Body of pancreas (tissue), 4 donors: ENCODE results near the gene RING1. TPM values are rescaled to one million over a fixed set of nuclear protein-coding genes. Genes with fewer than 3 reads are reported as not detected.

Source experiments
- ATAC-seq: fragments of 150-250 bp; one replicate; pipeline ENCODE4 v1.9.1; 2016
- DNase-seq, 4 donors: peaks; one replicate each; pipeline ENCODE4 v3.0.0-alpha.2; 2019
- H3K27ac ChIP-seq, 4 donors: fragments of 200-600 bp; sonication (generic); 1 replicate in 3 of 4; 2 replicates in 1 of 4; pipeline versions ENCODE4 v1.5.1 to v1.6.1; 2016 to 2019; ENCODE audit warnings: mild to moderate bottlenecking in 1 of 4, mixed read lengths in 1 of 4, moderate library complexity in 1 of 4
- H3K27me3 ChIP-seq, 2 donors: fragments of 200-600 bp; sonication (generic); one replicate each; pipeline ENCODE4 v1.6.0; 2016; ENCODE audit warnings: mild to moderate bottlenecking in 1 of 2
- H3K36me3 ChIP-seq, 2 donors: fragments of 200-600 bp; sonication (generic); replicated peaks in 1 of 2; 2 replicates each; pipeline ENCODE4 v1.5.1; 2016; ENCODE audit warnings: low read depth in 2 of 2; ENCODE audit not compliant: insufficient read depth in 1 of 2
- H3K4me1 ChIP-seq: fragments of 200-600 bp; sonication (generic); one replicate; pipeline ENCODE4 v1.6.0; 2016
- H3K4me3 ChIP-seq, 2 donors: fragments of 200-600 bp; sonication (generic); 1 replicate in 1 of 2; 2 replicates in 1 of 2; pipeline ENCODE4 v1.5.1; 2016 to 2019
- H3K9me3 ChIP-seq, 3 donors: fragments of 200-600 bp; sonication (generic); 1 replicate in 2 of 3; 2 replicates in 1 of 3; pipeline ENCODE4 v1.5.1; 2016
- POLR2A ChIP-seq, 3 donors: fragments of 450-650 bp; IDR thresholded peaks; one replicate each; pipeline ENCODE4 v1.6.1; 2016; ENCODE audit warnings: antibody characterized with exemption in 3 of 3, mild to moderate bottlenecking in 2 of 3
- WGBS, 2 donors: methylation state at CpG; one replicate each; pipeline ENCODE4 v1.1.5; 2017; 5-methylcytosine and 5-hydroxymethylcytosine counted together
- intact Hi-C: fragments of 100-400 bp; cut with DNase I; formaldehyde crosslinking; loops from one replicate; pipeline ENCODE4 v1.15.1; 2023
- total RNA-seq, 2 donors: library from RNA; depleted of rRNA; stranded (reverse); fragments of >200 nt; gene quantifications; one replicate each; pipeline ENCODE4 v1.1.0, GENCODE V29; 2016
- TF ChIP-seq, protein P1 (sequence below), 7 experiments: fragments of 450-650 bp in 4 of 7; fragments of 200-600 bp in 3 of 7; sonication (generic) in 3 of 7; IDR thresholded peaks; one replicate each; pipeline ENCODE4 v1.5.1; 2016 to 2019; ENCODE audit warnings: antibody characterized with exemption in 7 of 7

The RING1 gene
- total RNA-seq, 2 donors from 2014 or later = 11.2 to 28.3 TPM

DNA sequence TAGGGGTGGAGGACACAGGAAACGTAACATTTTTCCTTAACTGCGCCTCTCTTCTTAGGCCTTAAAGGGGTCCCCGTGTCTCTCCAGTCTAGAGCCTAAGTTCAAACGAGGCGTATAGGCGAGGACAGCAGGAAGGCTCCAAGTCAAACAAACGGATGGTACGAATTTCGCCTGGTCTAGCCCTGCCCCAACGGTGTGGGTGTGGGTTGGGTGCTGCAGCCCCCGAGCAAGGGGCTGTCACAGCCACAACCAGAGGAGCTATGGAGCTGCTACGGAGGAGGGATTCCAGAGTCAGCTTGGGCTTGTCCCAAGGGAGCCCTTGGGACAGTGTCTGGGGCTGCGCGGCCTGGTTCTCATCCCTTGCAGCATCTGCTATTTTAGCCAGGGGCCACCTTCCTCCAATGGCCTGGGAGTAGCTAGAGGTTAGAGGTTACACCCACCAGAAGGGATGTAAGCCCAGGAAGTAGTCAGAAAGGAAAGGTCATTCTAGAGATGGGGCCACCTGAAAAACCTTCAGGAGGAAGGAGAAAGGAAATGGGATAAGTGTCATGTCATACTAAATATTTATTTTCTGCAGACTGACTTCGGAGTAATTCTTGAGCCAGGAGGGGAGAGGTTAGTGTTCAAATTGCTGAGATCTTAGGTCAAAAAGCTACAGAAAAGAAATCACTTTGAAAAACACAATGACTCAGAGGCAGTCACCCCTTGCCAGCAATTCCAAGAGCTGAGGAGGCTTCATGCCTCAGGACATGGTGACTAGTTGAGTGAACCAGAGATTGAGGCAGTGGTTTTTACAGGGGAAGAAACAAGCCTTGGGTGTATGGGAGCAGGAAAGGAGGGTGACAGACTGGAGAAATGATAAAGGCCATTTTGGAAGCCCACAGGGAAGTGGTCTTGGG lies 41.7 kb downstream of the RING1 start:
- WGBS, 2 donors = 11 to 13% methylated on average over 15 of the region's 15 CpGs
- Histone ChIP-seq H3K4me1 (peaks cover 22% of the 10 kb centered on the region), H3K27ac (peak overlapping the region; percentile 84 to 95 (median 94)), H3K27me3 (no peaks in the 10 kb centered on the region), H3K36me3 (peaks cover 0 to 2% of the 10 kb centered on the region in 2 donors), H3K4me3 (peak overlapping the region; percentile 18 to 26), H3K9me3 (no peaks in the 10 kb centered on the region)
- intact Hi-C loops = loop anchor here (5.0 to 10.0 kb wide), 2 partner anchors 88 to 135 kb away; no protein-coding TSS in a partner anchor
- DNase-seq (peak in 2 of 4 donors; percentile 11 to 25), ATAC-seq (no peak)
- no peak for TF ChIP-seq POLR2A (IDR thresholded peaks at IDR 0.05)
- TF ChIP-seq, protein P1, sequence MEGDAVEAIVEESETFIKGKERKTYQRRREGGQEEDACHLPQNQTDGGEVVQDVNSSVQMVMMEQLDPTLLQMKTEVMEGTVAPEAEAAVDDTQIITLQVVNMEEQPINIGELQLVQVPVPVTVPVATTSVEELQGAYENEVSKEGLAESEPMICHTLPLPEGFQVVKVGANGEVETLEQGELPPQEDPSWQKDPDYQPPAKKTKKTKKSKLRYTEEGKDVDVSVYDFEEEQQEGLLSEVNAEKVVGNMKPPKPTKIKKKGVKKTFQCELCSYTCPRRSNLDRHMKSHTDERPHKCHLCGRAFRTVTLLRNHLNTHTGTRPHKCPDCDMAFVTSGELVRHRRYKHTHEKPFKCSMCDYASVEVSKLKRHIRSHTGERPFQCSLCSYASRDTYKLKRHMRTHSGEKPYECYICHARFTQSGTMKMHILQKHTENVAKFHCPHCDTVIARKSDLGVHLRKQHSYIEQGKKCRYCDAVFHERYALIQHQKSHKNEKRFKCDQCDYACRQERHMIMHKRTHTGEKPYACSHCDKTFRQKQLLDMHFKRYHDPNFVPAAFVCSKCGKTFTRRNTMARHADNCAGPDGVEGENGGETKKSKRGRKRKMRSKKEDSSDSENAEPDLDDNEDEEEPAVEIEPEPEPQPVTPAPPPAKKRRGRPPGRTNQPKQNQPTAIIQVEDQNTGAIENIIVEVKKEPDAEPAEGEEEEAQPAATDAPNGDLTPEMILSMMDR (IDR thresholded peaks at IDR 0.05) = no peak

DNA sequence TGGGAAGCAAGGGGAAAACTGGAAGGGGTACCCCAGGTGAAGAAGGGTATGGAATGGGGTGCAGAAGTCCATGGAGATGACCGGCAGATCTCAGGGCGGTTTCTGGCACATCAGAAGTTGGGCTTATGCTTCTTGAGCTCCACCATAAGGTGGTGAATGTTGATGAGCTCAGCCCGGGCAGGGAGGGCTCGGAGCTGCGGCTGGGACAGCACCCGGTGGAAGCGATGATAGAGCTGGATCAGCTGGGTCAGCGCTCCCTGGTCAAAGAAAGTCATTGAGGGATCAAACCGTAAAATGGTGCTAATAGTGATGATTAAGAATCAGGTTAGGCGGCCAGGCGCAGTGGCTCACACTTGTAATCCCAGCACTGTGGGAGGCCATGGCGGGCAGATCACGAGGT lies 42.4 kb downstream of the RING1 start:
- no peak overlapping the region for H3K4me3 ChIP-seq
- ATAC-seq (no peak), DNase-seq (no peak)
- H3K27ac ChIP-seq = no peak overlapping the region
- no peaks in the 10 kb centered on the region for H3K27me3 ChIP-seq
- H3K36me3 ChIP-seq = peaks cover 0 to 4% of the 10 kb centered on the region in 2 donors
- peaks cover 22% of the 10 kb centered on the region for H3K4me1 ChIP-seq
- intact Hi-C loops = no loop called here
- H3K9me3 ChIP-seq = no peaks in the 10 kb centered on the region
- 92 to 95% methylated on average over 13 of the region's 13 CpGs for WGBS, 2 donors
- TF ChIP-seq, protein P1 (IDR thresholded peaks at IDR 0.05) = no peak
- TF ChIP-seq POLR2A (IDR thresholded peaks at IDR 0.05) = no peak

GRCh38 chr6:33251395-33252012 lies 43.2 kb downstream of the RING1 start:
- no peak overlapping the region for H3K27ac ChIP-seq
- no peak for ATAC-seq
- WGBS, 2 donors = 78 to 80% methylated on average over 6 of the region's 6 CpGs
- H3K36me3 ChIP-seq = peaks cover 0 to 4% of the 10 kb centered on the region in 2 donors
- H3K27me3 ChIP-seq = no peaks in the 10 kb centered on the region
- no peak for DNase-seq
- H3K4me3 ChIP-seq = no peak overlapping the region
- no peak for TF ChIP-seq POLR2A (IDR thresholded peaks at IDR 0.05)
- TF ChIP-seq, protein P1 (IDR thresholded peaks at IDR 0.05) = no peak
- H3K9me3 ChIP-seq = no peaks in the 10 kb centered on the region
- H3K4me1 ChIP-seq = peaks cover 22% of the 10 kb centered on the region
- intact Hi-C loops = no loop called here

GRCh38 chr6:33252759-33253158 lies 44.5 kb downstream of the RING1 start:
- intact Hi-C loops = no loop called here
- no peak overlapping the region for H3K27ac ChIP-seq

More at GRCh38 chr6:33252759-33253158, 44.5 kb downstream of the RING1 start:
- no peak overlapping the region for H3K4me3 ChIP-seq
- H3K4me1 ChIP-seq = peaks cover 22% of the 10 kb centered on the region
- DNase-seq (no peak), ATAC-seq (no peak)
- no peak for TF ChIP-seq POLR2A (IDR thresholded peaks at IDR 0.05)
- TF ChIP-seq, protein P1 (IDR thresholded peaks at IDR 0.05) = no peak
- peaks cover 0 to 4% of the 10 kb centered on the region in 2 donors for H3K36me3 ChIP-seq
- H3K9me3 ChIP-seq = no peaks in the 10 kb centered on the region
- no peaks in the 10 kb centered on the region for H3K27me3 ChIP-seq
